Ramos (cell line): Measurements from ENCODE around the gene YBX3.

Experiments
- in situ Hi-C: fragments of 300-500 bp; cut with MboI; formaldehyde crosslinking; loops from one replicate; pipeline ENCODE4 v1.14.3; 2022; ENCODE audit warnings: low sequenced_read_pairs; ENCODE audit not compliant: unreplicated experiment

Gene YBX3

GRCh38 chr12:10725003-10725402 lies 1.9 kb upstream of the YBX3 start:
- in situ Hi-C loops = no loop called here

DNA sequence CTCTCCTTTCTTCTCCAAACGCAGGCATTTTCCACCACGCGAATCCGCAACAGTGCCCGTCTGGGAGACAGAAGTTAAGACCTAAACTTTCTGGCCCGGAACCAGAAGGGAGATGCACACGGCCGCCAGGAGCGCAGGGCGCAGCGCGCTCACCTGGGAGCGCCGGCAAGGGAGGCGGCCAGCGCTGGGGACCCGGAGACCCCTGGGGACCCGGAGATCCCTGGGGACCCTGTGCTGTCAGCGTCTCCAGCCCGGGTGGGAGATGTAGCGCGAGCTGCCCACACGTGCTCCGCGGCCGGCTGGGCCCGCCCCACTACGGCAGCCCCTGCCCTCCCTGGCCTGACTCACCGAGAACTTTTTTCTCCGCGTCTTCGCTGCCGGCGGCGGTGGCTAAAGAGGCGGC lies 620 bp downstream of the YBX3 start:
- in situ Hi-C loops = no loop called here

DNA sequence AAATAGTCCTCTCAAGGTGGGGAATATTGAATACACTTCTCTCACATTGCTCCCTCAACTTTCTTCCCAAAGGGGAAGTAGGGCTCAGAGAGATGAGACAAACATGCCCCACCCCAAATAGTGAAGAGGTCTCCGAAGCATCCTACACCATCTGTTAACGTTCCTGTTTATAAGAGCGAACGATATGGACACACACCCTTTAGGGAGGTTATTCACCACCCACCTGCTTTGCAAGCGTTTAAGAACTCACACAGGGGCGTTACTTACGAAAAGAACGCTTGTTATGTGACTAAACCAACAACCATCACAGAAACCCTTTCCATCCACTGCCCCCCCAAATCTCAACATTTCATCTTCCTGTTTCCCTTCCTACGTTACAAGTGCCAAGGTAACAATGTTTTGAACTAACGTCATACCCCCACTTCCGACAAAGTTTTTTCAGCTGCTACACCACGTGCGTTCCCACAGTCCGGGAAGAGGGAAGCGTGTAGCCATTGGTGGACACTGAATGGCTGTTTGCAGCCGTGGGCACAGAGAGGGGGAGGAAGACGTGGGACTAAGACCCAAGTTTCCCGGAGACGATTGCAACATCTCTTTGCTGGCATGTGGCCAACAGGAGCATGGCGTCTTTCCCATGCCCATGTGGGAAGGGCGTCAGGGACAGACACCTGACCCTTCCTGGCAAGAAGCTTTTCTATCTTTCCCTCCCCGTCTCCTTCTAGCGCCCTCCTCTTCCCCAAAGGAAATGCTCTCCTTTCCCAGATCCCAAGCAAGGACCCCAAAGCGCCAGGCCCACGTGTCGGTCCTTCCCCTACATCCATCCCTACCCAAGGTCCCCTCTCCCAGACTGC lies 1.2 kb downstream of the YBX3 start:
- in situ Hi-C loops = no loop called here

- in situ Hi-C loops = no loop called here
These were observed 2.0 kb downstream of the YBX3 start for GRCh38 chr12:10720974-10721650.

DNA sequence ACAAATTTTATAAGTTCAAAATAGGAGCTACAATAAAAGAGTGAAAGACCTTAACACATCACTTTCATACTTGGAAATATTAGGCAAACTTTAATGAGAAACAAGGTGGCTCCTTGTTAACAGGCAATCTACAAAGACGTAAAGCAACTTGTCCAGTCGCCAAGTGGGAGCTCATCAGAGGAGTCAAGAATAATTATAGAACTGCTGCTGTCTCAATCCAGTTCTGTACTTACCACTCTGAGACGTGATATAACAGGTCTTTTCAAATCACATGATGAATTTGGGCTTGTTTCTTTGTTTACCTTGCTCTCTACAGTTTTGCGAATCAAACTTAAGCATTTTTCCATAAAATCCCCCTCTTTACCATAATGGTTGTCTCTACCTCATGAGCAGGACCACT lies 3.6 kb downstream of the YBX3 start:
- in situ Hi-C loops = no loop called here

DNA sequence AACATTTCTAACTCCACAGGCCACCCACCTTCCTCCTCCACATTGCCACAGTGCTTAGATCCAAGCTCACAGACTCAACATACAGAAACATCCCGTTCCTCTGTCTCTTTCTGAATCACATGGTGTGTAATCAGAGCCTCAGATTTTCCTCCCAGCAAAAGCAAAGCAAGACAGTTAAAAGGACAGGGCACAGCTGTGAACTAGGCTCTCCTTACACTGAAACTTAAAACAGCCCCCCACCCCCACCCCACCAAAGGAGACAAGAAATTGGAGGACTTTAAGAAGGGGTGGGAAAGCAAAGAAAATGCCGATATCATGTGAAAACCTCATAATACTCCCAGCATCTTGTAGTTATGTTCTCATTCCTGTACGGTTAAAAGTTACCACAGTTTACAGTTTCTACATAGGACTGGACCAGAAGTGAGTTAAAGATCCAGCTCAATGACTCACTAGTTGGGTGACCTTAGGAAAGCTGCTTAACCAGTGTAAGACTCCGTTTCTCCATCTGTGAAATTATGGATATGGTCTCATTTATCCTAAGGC lies 4.8 kb downstream of the YBX3 start:
- in situ Hi-C loops = no loop called here

- in situ Hi-C loops = no loop called here
These were observed 5.7 kb downstream of the YBX3 start for GRCh38 chr12:10717410-10717809.

DNA sequence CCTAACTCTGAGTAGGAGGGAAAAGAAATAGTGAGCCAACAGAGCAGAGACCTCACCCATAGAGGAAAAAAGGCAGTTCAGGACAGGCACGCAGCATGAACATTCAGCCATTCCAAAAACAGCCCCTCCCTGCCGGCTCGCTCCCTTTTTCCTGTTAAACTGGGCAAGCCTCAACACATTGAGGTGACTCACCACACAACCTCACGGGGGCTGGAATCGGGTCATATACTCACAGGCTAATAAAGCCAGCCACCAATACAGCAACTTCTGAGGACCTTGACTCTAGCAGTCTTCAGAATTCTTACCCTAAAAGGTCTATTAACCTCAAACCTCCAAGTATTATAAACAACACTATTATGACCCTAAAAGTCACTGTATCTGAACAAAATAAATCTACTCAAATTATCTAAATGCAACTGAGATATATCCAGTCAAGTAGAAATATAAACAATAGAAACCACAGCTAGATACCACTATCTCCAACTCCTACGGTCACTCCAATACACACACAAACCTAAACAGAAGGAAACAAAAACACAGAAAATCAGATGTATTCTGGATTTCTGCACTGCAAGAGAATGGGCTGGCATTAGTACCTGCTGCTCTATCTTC lies 6.3 kb downstream of the YBX3 start:
- in situ Hi-C loops = no loop called here

GRCh38 chr12:10716277-10716676 lies 6.8 kb downstream of the YBX3 start:
- in situ Hi-C loops = no loop called here

GRCh38 chr12:10715491-10715890 lies 7.6 kb downstream of the YBX3 start:
- in situ Hi-C loops = no loop called here

DNA sequence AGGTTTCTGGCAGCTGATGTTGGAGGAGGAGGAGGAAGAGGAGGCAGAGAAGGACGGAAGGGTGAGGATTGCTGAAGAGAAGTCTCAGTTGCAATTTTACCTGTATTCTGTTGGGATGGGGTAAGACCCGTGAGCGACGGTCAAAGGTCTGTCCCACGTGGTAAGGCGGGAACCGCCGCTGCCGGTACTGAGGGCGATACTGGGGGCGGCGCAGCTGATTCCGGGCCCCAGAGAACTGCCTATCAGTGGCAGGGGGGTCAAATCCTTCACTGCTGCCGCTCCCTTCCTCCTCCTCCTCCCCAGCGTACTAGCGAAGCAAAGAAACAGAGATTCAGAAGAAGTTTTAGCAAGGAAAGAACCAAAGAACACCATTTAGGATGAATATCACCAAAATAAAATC lies 13.3 kb downstream of the YBX3 start:
- in situ Hi-C loops = no loop called here

- in situ Hi-C loops = no loop called here
These were observed 14.3 kb downstream of the YBX3 start for GRCh38 chr12:10708862-10709261.

DNA sequence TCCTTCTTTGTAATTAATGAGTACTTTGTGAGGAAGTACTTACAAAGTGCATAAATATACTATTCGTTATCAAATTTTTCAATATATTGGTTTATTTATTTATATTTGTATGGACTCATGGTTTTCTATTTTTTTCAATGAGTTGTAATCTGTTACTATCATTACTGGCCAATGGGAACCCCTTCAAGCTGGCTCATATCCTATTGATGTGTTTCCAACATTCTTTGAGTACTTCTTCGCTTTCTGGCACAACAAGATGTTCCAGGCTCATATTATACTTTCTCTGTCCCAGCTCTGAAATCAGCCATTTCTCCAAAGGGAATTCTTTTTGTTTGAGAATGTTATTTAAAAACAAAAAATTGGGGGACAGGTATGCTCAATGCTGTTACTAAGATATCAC lies 17.5 kb downstream of the YBX3 start:
- in situ Hi-C loops = no loop called here

DNA sequence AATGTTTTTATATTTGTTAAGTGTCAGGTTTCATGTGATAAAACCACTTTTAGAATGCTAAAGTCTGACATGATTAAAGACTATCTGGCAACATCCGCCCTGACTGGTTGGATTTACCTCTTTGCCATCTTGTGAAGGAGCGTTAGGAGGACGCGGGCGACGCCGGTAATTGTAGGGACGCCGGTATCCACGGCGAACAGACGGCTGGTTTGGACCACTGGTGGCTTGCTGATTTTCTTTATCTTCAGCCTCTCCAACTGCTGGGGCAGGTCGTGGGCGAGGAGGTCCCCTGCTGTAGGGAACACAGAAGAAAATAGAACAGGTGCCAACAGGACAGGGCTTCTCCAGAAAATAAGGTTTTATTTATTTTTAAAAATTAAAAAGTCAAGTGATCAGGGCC lies 21.3 kb downstream of the YBX3 start:
- in situ Hi-C loops = no loop called here

DNA sequence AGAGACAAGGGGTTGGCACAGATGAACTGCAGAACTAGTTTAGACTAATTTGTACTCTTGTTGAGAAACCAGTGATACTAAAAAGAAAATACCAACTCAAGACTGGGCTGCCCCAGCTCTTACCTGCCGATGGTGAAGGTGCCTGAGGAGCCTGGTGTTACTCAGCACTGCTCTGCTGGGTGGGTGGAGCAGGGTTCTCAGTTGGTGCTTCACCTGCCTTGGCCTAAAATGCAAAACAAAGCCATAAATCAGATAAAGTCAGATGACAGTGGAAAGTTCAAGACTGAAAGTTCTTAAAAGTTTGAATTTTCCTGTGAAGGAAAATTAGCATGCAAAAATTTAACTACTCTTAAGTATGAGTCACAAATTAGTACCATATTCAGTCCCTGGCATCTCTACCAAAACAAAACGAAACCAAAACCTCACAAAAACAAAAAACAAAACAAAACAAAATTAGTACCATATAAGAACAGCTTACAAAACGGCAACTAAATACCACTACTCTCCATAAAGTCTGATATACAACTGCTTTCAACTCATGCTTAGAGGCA lies 21.9 kb downstream of the YBX3 start:
- in situ Hi-C loops = no loop called here

DNA sequence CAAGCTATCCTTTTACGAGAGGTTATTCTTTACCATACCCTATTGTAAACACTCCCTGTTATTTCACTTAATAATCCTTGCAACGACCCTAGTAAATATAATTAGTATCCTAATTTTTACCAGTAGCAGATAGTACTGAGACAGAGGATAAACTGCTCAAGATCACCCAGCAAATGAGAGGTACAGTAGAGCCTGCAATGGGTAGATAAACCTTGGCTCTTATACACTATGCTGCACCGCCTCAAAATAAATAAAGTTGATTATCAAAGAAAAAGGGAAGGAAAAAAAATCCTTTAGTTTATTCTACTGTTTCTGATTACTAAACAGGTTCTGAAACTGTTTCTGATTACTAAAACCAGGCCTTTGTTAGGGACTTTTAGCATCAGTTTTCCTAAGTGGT lies 22.5 kb downstream of the YBX3 start:
- in situ Hi-C loops = no loop called here

- in situ Hi-C loops = no loop called here
These were observed 25.3 kb downstream of the YBX3 start for GRCh38 chr12:10697862-10698261.

GRCh38 chr12:10697156-10697555 lies 26.0 kb downstream of the YBX3 start:
- in situ Hi-C loops = no loop called here

DNA sequence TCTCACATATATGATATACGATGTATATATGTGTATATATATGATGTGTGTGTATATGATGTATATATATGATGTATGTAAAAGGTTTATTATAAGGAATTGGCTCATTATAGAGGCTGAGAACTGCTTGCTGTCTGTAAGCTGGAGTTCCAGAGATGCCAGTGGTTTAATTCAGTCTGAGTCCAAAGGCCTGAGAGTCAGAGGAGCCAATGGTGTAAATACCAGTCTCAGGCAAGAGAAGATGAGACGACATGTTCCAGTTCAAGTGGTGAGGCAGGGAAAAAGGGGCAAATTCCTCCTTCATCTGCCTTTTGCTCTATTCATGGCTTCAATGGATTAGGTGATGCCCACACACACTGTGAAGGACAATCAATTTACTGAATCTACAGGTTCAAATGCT lies 32.2 kb downstream of the YBX3 start:
- in situ Hi-C loops = no loop called here

DNA sequence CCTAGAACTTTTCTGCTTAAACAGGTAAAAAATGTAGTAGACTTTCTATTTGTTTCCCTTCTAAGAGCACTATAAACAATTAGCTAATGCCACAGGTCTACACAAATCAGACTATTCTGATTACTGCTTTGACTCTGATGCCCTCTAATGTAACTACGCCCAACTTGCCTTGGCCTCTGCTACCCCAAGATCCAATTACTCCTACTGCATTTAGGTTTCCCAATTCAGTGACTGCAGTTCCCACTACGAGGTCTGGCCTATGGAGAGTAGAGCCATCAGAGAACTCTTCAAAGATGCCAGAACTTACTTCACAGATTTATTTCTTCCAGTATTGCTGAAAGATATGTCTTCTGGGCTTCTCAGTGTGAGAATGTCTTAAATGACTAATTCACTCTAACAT lies 34.0 kb downstream of the YBX3 start:
- in situ Hi-C loops = no loop called here

- in situ Hi-C loops = no loop called here
These were observed 35.1 kb downstream of the YBX3 start for GRCh38 chr12:10688042-10688441.
